Measurements from ENCODE around the gene PRKAG2.

PRKAG2 gene

GRCh38 chr7:151852486-151853396 lies 24.2 kb downstream of the PRKAG2 start:
- Histone ChIP-seq H3K9ac (ENCODE audit: low read length in 5 of 5) (no peak overlapping the region), H3K27ac (ENCODE audit: low read depth, low read length) (no peak overlapping the region), H3K9me3 (ENCODE audit: control insufficient read depth in 5 of 5, low read length in 5 of 5) (no peaks in the 10 kb centered on the region), H3K4me1 (ENCODE audit: control insufficient read depth in 5 of 5, insufficient read depth in 5 of 5, low read length in 5 of 5) (peaks cover 2 to 36% (median 24%) of the 10 kb centered on the region in 5 donors), H3K4me3 (ENCODE audit: low read depth in 1 of 5, low read length in 5 of 5) (no peak overlapping the region), H3K27me3 (ENCODE audit: control insufficient read depth in 5 of 5, insufficient read depth in 4 of 5, low read length in 5 of 5) (no peaks in the 10 kb centered on the region), H3K36me3 (ENCODE audit: control insufficient read depth in 5 of 5, insufficient read depth in 5 of 5, low read length in 5 of 5) (peaks cover 0 to 10% (median 2%) of the 10 kb centered on the region in 5 donors)

DNA sequence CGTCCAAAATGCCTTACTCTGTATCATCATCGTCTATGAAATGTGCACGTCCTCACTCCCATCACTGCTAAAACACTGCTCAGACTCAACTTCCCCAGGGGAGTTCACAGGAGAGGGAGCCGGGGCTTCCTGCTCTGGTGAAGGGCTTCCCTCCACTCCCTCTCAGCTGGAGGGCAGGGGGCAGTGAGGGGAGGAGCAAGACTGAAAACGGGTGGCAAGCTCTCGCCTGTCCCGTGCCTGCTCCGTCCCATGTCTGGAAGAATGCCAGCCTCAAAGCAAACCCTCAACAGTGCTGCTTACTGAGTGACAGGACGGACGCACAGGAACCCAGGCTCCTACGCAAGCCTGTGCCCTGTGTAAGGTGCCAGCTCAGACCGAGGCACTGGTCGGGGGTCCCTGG lies 25.1 kb downstream of the PRKAG2 start:
- Histone ChIP-seq H3K27ac (ENCODE audit: low read depth, low read length) (peak overlapping the region; percentile 62), H3K27me3 (ENCODE audit: control insufficient read depth in 5 of 5, insufficient read depth in 4 of 5, low read length in 5 of 5) (no peaks in the 10 kb centered on the region), H3K9ac (ENCODE audit: low read length in 5 of 5) (peak overlapping the region in 3 of 5 donors; percentile 21 to 54 (median 40)), H3K36me3 (ENCODE audit: control insufficient read depth in 5 of 5, insufficient read depth in 5 of 5, low read length in 5 of 5) (peaks cover 0 to 10% (median 2%) of the 10 kb centered on the region in 5 donors), H3K9me3 (ENCODE audit: control insufficient read depth in 5 of 5, low read length in 5 of 5) (no peaks in the 10 kb centered on the region), H3K4me3 (ENCODE audit: low read depth in 1 of 5, low read length in 5 of 5) (peak overlapping the region; percentile 34 to 58 (median 44)), H3K4me1 (ENCODE audit: control insufficient read depth in 5 of 5, insufficient read depth in 5 of 5, low read length in 5 of 5) (peaks cover 2 to 36% (median 24%) of the 10 kb centered on the region in 5 donors)

GRCh38 chr7:151851145-151851751 lies 25.7 kb downstream of the PRKAG2 start:
- Histone ChIP-seq H3K4me1 (ENCODE audit: control insufficient read depth in 5 of 5, insufficient read depth in 5 of 5, low read length in 5 of 5) (peaks cover 2 to 36% (median 24%) of the 10 kb centered on the region in 5 donors), H3K9ac (ENCODE audit: low read length in 5 of 5) (peak overlapping the region in 3 of 5 donors; percentile 21 to 54 (median 40)), H3K36me3 (ENCODE audit: control insufficient read depth in 5 of 5, insufficient read depth in 5 of 5, low read length in 5 of 5) (peaks cover 0 to 10% (median 2%) of the 10 kb centered on the region in 5 donors), H3K27ac (ENCODE audit: low read depth, low read length) (peak overlapping the region; percentile 62), H3K4me3 (ENCODE audit: low read depth in 1 of 5, low read length in 5 of 5) (peak overlapping the region; percentile 34 to 58 (median 44)), H3K9me3 (ENCODE audit: control insufficient read depth in 5 of 5, low read length in 5 of 5) (no peaks in the 10 kb centered on the region), H3K27me3 (ENCODE audit: control insufficient read depth in 5 of 5, insufficient read depth in 4 of 5, low read length in 5 of 5) (no peaks in the 10 kb centered on the region)

GRCh38 chr7:151850491-151851124 lies 26.3 kb downstream of the PRKAG2 start:
- Histone ChIP-seq H3K9me3 (ENCODE audit: control insufficient read depth in 5 of 5, low read length in 5 of 5) (no peaks in the 10 kb centered on the region), H3K27me3 (ENCODE audit: control insufficient read depth in 5 of 5, insufficient read depth in 4 of 5, low read length in 5 of 5) (no peaks in the 10 kb centered on the region), H3K4me3 (ENCODE audit: low read depth in 1 of 5, low read length in 5 of 5) (no peak overlapping the region), H3K4me1 (ENCODE audit: control insufficient read depth in 5 of 5, insufficient read depth in 5 of 5, low read length in 5 of 5) (peaks cover 2 to 36% (median 24%) of the 10 kb centered on the region in 5 donors), H3K36me3 (ENCODE audit: control insufficient read depth in 5 of 5, insufficient read depth in 5 of 5, low read length in 5 of 5) (peaks cover 0 to 10% (median 0%) of the 10 kb centered on the region in 5 donors), H3K27ac (ENCODE audit: low read depth, low read length) (peak overlapping the region; percentile 62), H3K9ac (ENCODE audit: low read length in 5 of 5) (peak overlapping the region in 1 of 5 donors; percentile 21)

DNA sequence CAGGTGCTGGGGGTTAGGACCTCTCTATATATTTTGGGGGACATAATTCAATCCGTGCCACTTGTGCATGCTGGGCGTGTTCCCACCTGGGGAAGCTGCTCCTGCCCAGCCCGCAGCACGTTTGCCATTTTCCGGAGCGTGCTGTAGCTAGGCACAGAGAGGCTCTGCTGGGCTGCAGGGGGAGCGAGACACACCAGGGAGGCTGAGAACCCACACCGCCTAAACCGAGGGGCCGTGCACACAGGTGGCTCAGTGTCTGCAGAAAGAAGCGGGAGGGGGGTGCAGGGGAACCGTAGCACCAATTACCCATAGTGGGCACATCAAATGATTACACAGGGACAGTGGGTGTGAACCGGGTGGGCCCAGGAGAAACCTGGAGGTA lies 27.0 kb downstream of the PRKAG2 start:
- Histone ChIP-seq H3K27me3 (ENCODE audit: control insufficient read depth in 5 of 5, insufficient read depth in 4 of 5, low read length in 5 of 5) (no peaks in the 10 kb centered on the region), H3K4me1 (ENCODE audit: control insufficient read depth in 5 of 5, insufficient read depth in 5 of 5, low read length in 5 of 5) (peaks cover 2 to 37% (median 24%) of the 10 kb centered on the region in 5 donors), H3K9ac (ENCODE audit: low read length in 5 of 5) (no peak overlapping the region), H3K4me3 (ENCODE audit: low read depth in 1 of 5, low read length in 5 of 5) (no peak overlapping the region), H3K27ac (ENCODE audit: low read depth, low read length) (no peak overlapping the region), H3K9me3 (ENCODE audit: control insufficient read depth in 5 of 5, low read length in 5 of 5) (no peaks in the 10 kb centered on the region), H3K36me3 (ENCODE audit: control insufficient read depth in 5 of 5, insufficient read depth in 5 of 5, low read length in 5 of 5) (peaks cover 0 to 11% (median 0%) of the 10 kb centered on the region in 5 donors)

DNA sequence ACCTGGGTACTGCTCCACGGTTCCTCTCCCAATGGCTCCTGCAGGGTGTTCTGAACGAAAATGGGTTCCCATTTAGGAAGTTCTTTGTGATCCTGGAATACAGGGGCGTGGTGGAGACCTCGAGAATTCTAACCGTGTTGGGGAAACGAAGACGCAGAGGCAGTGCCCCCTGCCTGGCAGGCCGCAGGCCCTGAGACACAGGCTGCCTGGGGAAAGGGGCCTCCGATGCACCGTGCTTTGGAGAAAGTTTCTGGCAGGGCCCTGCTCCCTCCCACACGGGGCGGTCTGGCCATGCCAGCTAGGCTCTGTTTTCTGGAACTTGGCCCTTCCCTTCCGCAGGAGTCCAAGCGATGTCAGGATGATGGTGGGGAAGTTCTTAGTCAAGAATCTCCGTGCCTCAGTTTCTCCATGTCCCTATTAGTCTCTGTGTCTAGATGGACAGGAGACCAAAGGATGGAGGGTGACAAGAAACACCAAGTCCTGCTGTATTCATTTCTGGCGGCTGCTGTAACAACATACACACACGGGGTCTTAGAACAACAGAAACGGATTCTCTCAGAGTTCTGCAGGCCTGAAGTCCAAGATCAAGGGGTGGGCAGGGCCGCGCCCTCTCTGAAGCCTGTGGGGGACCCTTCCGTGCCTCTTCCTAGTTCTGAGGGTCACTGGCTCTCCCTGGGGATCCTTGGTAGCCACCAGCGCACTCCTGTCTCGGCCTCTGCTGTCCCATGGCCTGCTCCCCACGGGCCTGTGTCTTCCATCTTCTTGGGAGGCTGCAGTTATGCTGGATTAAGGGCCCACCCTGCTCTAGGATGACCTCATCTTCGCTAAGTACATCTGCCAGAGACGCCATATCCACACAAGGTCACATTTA lies 27.7 kb downstream of the PRKAG2 start:
- Histone ChIP-seq H3K4me1 (ENCODE audit: control insufficient read depth in 5 of 5, insufficient read depth in 5 of 5, low read length in 5 of 5) (peaks cover 2 to 35% (median 20%) of the 10 kb centered on the region in 5 donors), H3K27me3 (ENCODE audit: control insufficient read depth in 5 of 5, insufficient read depth in 4 of 5, low read length in 5 of 5) (no peaks in the 10 kb centered on the region), H3K27ac (ENCODE audit: low read depth, low read length) (no peak overlapping the region), H3K9ac (ENCODE audit: low read length in 5 of 5) (no peak overlapping the region), H3K4me3 (ENCODE audit: low read depth in 1 of 5, low read length in 5 of 5) (no peak overlapping the region), H3K36me3 (ENCODE audit: control insufficient read depth in 5 of 5, insufficient read depth in 5 of 5, low read length in 5 of 5) (peaks cover 0 to 12% (median 0%) of the 10 kb centered on the region in 5 donors), H3K9me3 (ENCODE audit: control insufficient read depth in 5 of 5, low read length in 5 of 5) (no peaks in the 10 kb centered on the region)

DNA sequence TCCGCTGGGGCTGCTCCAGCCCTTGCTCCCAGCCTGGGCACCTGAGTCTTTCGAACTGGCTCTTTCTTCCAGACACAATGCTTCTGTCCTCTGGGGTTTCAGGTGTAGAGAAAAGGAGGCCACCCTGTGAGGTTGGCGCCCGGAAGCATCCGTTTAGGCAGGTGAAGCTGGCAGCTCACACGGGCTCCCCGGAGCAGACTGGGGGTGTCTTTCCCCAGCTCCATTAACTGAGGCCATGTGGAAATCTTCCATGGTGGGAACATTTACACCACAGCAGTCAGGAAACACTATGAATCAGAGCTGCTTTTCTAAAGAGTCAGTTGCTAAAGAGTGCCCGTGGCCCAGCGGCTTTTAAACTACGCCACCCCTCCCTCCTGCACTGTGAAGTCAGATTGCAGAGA lies 29.2 kb downstream of the PRKAG2 start:
- Histone ChIP-seq H3K9ac (ENCODE audit: low read length in 5 of 5) (no peak overlapping the region), H3K9me3 (ENCODE audit: control insufficient read depth in 5 of 5, low read length in 5 of 5) (no peaks in the 10 kb centered on the region), H3K4me3 (ENCODE audit: low read depth in 1 of 5, low read length in 5 of 5) (no peak overlapping the region), H3K36me3 (ENCODE audit: control insufficient read depth in 5 of 5, insufficient read depth in 5 of 5, low read length in 5 of 5) (peaks cover 0 to 12% (median 1%) of the 10 kb centered on the region in 5 donors), H3K4me1 (ENCODE audit: control insufficient read depth in 5 of 5, insufficient read depth in 5 of 5, low read length in 5 of 5) (peaks cover 2 to 39% (median 27%) of the 10 kb centered on the region in 5 donors), H3K27me3 (ENCODE audit: control insufficient read depth in 5 of 5, insufficient read depth in 4 of 5, low read length in 5 of 5) (no peaks in the 10 kb centered on the region), H3K27ac (ENCODE audit: low read depth, low read length) (no peak overlapping the region)

- peaks cover 0 to 16% (median 4%) of the 10 kb centered on the region in 5 donors for H3K36me3 ChIP-seq (ENCODE audit: control insufficient read depth in 5 of 5, insufficient read depth in 5 of 5, low read length in 5 of 5)
- H3K27ac ChIP-seq (ENCODE audit: low read depth, low read length), result no peak overlapping the region
- no peak overlapping the region for H3K9ac ChIP-seq (ENCODE audit: low read length in 5 of 5)
- no peaks in the 10 kb centered on the region for H3K9me3 ChIP-seq (ENCODE audit: control insufficient read depth in 5 of 5, low read length in 5 of 5)
- H3K4me1 ChIP-seq (ENCODE audit: control insufficient read depth in 5 of 5, insufficient read depth in 5 of 5, low read length in 5 of 5), result peaks cover 2 to 39% (median 26%) of the 10 kb centered on the region in 5 donors
- H3K4me3 ChIP-seq (ENCODE audit: low read depth in 1 of 5, low read length in 5 of 5), result no peak overlapping the region
- H3K27me3 ChIP-seq (ENCODE audit: control insufficient read depth in 5 of 5, insufficient read depth in 4 of 5, low read length in 5 of 5), result no peaks in the 10 kb centered on the region
These were observed 29.8 kb downstream of the PRKAG2 start for GRCh38 chr7:151847136-151847535.

DNA sequence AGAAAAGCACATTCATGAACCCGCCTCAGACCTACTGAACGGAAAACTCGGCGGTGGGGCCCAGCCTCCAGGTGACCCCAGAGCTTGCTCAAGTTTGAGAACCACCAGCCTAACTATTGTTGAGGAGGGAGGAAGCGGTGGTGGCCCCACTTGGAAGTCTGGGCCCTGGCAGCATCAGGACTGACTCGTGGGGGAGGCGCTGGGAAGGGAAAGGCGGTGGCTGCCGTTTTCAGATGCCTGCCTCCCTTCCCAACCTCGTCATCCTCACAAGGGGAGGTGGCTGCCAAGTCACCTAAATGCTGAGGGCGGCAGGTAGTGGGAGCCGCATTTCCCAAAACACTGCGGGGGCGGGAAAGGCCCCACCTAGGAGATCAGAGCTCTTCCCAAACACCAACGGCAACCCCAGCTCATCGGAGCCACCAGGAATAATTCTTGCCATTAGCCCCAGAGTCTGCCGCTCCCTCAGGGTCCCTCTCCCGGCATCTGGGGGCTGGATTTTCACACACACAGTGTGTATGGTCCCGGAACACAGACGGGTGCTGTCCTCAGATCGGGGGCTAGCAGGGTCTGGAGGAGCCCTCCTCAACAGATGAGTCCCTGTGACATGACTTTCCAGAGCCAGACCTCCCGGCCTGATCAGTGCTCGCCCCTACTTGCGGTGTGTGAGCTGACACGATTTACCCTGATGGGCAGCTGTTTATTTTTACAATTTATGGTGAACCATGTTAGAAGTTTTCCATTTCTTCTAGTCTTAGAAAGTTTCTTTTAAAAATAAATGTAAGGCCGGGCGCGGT lies 31.3 kb downstream of the PRKAG2 start:
- Histone ChIP-seq H3K4me1 (ENCODE audit: control insufficient read depth in 5 of 5, insufficient read depth in 5 of 5, low read length in 5 of 5) (peaks cover 0 to 24% (median 13%) of the 10 kb centered on the region in 5 donors), H3K27ac (ENCODE audit: low read depth, low read length) (no peak overlapping the region), H3K4me3 (ENCODE audit: low read depth in 1 of 5, low read length in 5 of 5) (no peak overlapping the region), H3K27me3 (ENCODE audit: control insufficient read depth in 5 of 5, insufficient read depth in 4 of 5, low read length in 5 of 5) (no peaks in the 10 kb centered on the region), H3K36me3 (ENCODE audit: control insufficient read depth in 5 of 5, insufficient read depth in 5 of 5, low read length in 5 of 5) (peaks cover 4 to 16% (median 6%) of the 10 kb centered on the region in 5 donors), H3K9ac (ENCODE audit: low read length in 5 of 5) (no peak overlapping the region), H3K9me3 (ENCODE audit: control insufficient read depth in 5 of 5, low read length in 5 of 5) (no peaks in the 10 kb centered on the region)
